GM23338 (cell line): ENCODE data around the gene SEMA5A. TPM values are rescaled to one million over a fixed set of nuclear protein-coding genes. Genes with fewer than 3 reads are reported as not detected.

Experiments used
- ATAC-seq: fragments of 200-7000 bp; cut with Tn5 transposase; 3 replicates; pipeline ENCODE4 v1.9.1; 2020
- DNase-seq: peaks from one replicate; pipeline ENCODE4 v3.0.0-alpha.2; 2015; ENCODE audit warnings: low spot score
- H2AFZ ChIP-seq: fragments of 200-600 bp; sonication (generic); 2 replicates; pipeline ENCODE4 v1.8.0; 2016; ENCODE audit warnings: antibody characterized with exemption, mild to moderate bottlenecking, moderate library complexity
- H3F3A ChIP-seq: fragments of 200-600 bp; sonication (generic); replicated peaks from 2 replicates; pipeline ENCODE4 v1.8.0; 2017; ENCODE audit warnings: antibody characterized with exemption, mixed run types, low read depth
- H3K27ac ChIP-seq: fragments of 200-600 bp; sonication (generic); 2 replicates; pipeline ENCODE4 v1.6.1; 2016; ENCODE audit warnings: low read depth
- H3K27me3 ChIP-seq: fragments of 200-600 bp; sonication (generic); 2 replicates; pipeline ENCODE4 v1.8.0; 2016; ENCODE audit warnings: mild to moderate bottlenecking, mixed run types, moderate library complexity; ENCODE audit not compliant: insufficient read depth
- H3K36me3 ChIP-seq: fragments of 200-600 bp; sonication (generic); 2 replicates; pipeline ENCODE4 v1.8.0; 2016; ENCODE audit warnings: mild to moderate bottlenecking; ENCODE audit not compliant: insufficient read depth
- H3K4me1 ChIP-seq: fragments of 200-600 bp; sonication (generic); 2 replicates; pipeline ENCODE4 v1.8.0; 2016; ENCODE audit warnings: mild to moderate bottlenecking, moderate library complexity; ENCODE audit not compliant: insufficient read depth
- H3K4me2 ChIP-seq: fragments of 200-600 bp; sonication (generic); 2 replicates; pipeline ENCODE4 v1.7.1; 2017; ENCODE audit warnings: mixed run types
- H3K4me3 ChIP-seq: fragments of 200-600 bp; sonication (generic); 2 replicates; pipeline ENCODE4 v1.6.1; 2016; ENCODE audit warnings: mixed run types
- H3K79me2 ChIP-seq: fragments of 200-600 bp; sonication (generic); replicated peaks from 2 replicates; pipeline ENCODE4 v1.8.0; 2017; ENCODE audit warnings: mild to moderate bottlenecking; ENCODE audit not compliant: insufficient read depth
- H3K9me2 ChIP-seq: fragments of 200-600 bp; sonication (generic); 2 replicates; pipeline ENCODE4 v1.8.0; 2017; ENCODE audit not compliant: insufficient read depth
- H4K20me1 ChIP-seq: fragments of 200-600 bp; sonication (generic); replicated peaks from 2 replicates; pipeline ENCODE4 v1.8.0; 2017; ENCODE audit warnings: mild to moderate bottlenecking; ENCODE audit not compliant: insufficient read depth
- H3K27ac Mint-ChIP-seq: 2 replicates; pipeline ENCODE4 v1.8.0; 2020; ENCODE audit warnings: inconsistent platforms, mild to moderate bottlenecking, moderate library complexity, mixed read lengths
- H3K27me3 Mint-ChIP-seq: 3 replicates; pipeline ENCODE4 v1.8.0; 2022; ENCODE audit warnings: low read depth, mild to moderate bottlenecking, moderate library complexity, mixed read lengths, inconsistent platforms; ENCODE audit not compliant: insufficient read depth, poor library complexity
- H3K36me3 Mint-ChIP-seq: 3 replicates; pipeline ENCODE4 v1.8.0; 2021; ENCODE audit warnings: low read depth, mild to moderate bottlenecking, inconsistent platforms, moderate library complexity, mixed read lengths
- H3K4me1 Mint-ChIP-seq: 3 replicates; pipeline ENCODE4 v1.8.0; 2020; ENCODE audit warnings: mild to moderate bottlenecking, inconsistent platforms, mixed read lengths
- H3K4me3 Mint-ChIP-seq: 3 replicates; pipeline ENCODE4 v1.8.0; 2021; ENCODE audit warnings: moderate library complexity, mild to moderate bottlenecking, inconsistent platforms, mixed read lengths
- H3K9me3 Mint-ChIP-seq: 3 replicates; pipeline ENCODE4 v1.8.0; 2020; ENCODE audit warnings: moderate library complexity, mild to moderate bottlenecking, inconsistent platforms, mixed read lengths
- CTCF ChIP-seq, 2 experiments: fragments of 200-600 bp in 1 of 2; sonication (generic) in 1 of 2; conservative IDR thresholded peaks; 2 replicates each; pipeline versions ENCODE4 v1.5.1 to v1.6.1; 2016 to 2017; ENCODE audit warnings: antibody characterized with exemption in 2 of 2, low read depth in 2 of 2, mild to moderate bottlenecking in 2 of 2, moderate library complexity in 1 of 2
- ETS1 ChIP-seq: IDR thresholded peaks from 2 replicates; pipeline ENCODE4 v1.6.1; 2016; ENCODE audit warnings: antibody characterized with exemption
- EZH2 ChIP-seq: fragments of 200-600 bp; sonication (generic); IDR thresholded peaks from one replicate; pipeline ENCODE4 v1.8.0; 2017; ENCODE audit warnings: antibody characterized with exemption, mild to moderate bottlenecking, low read depth; ENCODE audit not compliant: unreplicated experiment
- ZNF114 ChIP-seq: fragments of 250-450 bp; sonication (Bioruptor Pico); IDR thresholded peaks from 2 replicates; pipeline ENCODE4 v1.5.0; 2020; ENCODE audit warnings: mild to moderate bottlenecking, moderate library complexity
- ZNF462 ChIP-seq: fragments of 250-450 bp; sonication (Bioruptor Pico); IDR thresholded peaks from 2 replicates; pipeline ENCODE4 v1.5.0; 2020; ENCODE audit warnings: mild to moderate bottlenecking, moderate library complexity
- polyA plus RNA-seq: library from polyadenylated mRNA; unstranded; fragments of >200 nt; fragmentation: Nextera tagmentation; extraction: Ambion mirVana; gene quantifications from 2 replicates; pipeline ENCODE4 v1.2.1, GENCODE V29; 2016
- total RNA-seq: library from RNA; depleted of rRNA; stranded (reverse); fragments of >200 nt; shearing (Covaris generic); gene quantifications from 2 replicates; pipeline ENCODE4 v1.2.3, GENCODE V29; 2014

SEMA5A gene
- total and polyA plus RNA-seq, 2 experiments from 2014 or later, result 2.1 to 8.1 TPM

- TF ChIP-seq ZNF462 (CRISPR knock-in tag), result no peak
These were observed 43.0 kb downstream of the SEMA5A start (continued) for GRCh38 chr5:9502864-9503263.

- Mint-ChIP-seq H3K4me1 (peaks cover 16% of the 10 kb centered on the region; the same call in 2 of the 3 replicates), H3K9me3 (no peaks in the 10 kb centered on the region), H3K27me3 (no peaks in the 10 kb centered on the region), H3K4me3 (no peak overlapping the region), H3K36me3 (no peaks in the 10 kb centered on the region), H3K27ac (no peak overlapping the region)
- Histone ChIP-seq H3K4me3 (no peak overlapping the region), H3K4me2 (no peak overlapping the region), H2AFZ (no peak overlapping the region), H3K4me1 (0 out of 2 replicates have a peak, but pooled peaks cover 6% of the 10 kb centered on the region), H3F3A (no peaks in the 10 kb centered on the region), H3K9me2 (no peaks in the 10 kb centered on the region), H3K27ac (no peak overlapping the region), H3K79me2 (no peaks in the 10 kb centered on the region), H3K27me3 (no peaks in the 10 kb centered on the region), H3K36me3 (no peaks in the 10 kb centered on the region), H4K20me1 (no peaks in the 10 kb centered on the region)
- DNase-seq (no peak), ATAC-seq (no peak)
- no peak for TF ChIP-seq ZNF114
These were observed 43.6 kb downstream of the SEMA5A start for GRCh38 chr5:9502050-9502834.

GRCh38 chr5:9500625-9501024 lies 45.2 kb downstream of the SEMA5A start:
- Histone ChIP-seq H3K4me3 (no peak overlapping the region), H3K79me2 (no peaks in the 10 kb centered on the region), H3K27me3 (no peaks in the 10 kb centered on the region), H3K4me2 (no peak overlapping the region), H3K27ac (no peak overlapping the region), H3K36me3 (no peaks in the 10 kb centered on the region), H3F3A (no peaks in the 10 kb centered on the region), H3K9me2 (no peaks in the 10 kb centered on the region), H4K20me1 (no peaks in the 10 kb centered on the region), H2AFZ (no peak overlapping the region), H3K4me1 (peaks cover 13% of the 10 kb centered on the region)
- H3K27ac Mint-ChIP-seq, result no peak overlapping the region
- H3K27me3 Mint-ChIP-seq, result no peaks in the 10 kb centered on the region
- DNase-seq (no peak), ATAC-seq (no peak)
- no peaks in the 10 kb centered on the region for H3K9me3 Mint-ChIP-seq
- no peak overlapping the region for H3K4me3 Mint-ChIP-seq
- H3K4me1 Mint-ChIP-seq, result peaks cover 23% of the 10 kb centered on the region
- TF ChIP-seq CTCF (conservative IDR thresholded peaks at IDR 0.05; ENCODE audit: low read depth in 2 of 2) (0 out of 4 replicates have a peak, but pooled peaks of 1 of the 2 experiments have one; percentile 1), EZH2 (no peak), ETS1 (no peak)
- H3K36me3 Mint-ChIP-seq, result no peaks in the 10 kb centered on the region
